ENCODE measurements around the gene PKP2.

GRCh38 chr12:32777159-32777558 lies 119.4 kb downstream of the PKP2 start:
- TF ChIP-seq CTCF (IDR thresholded peaks at IDR 0.05): no peak
- no peak for TF ChIP-seq POLR2A (IDR thresholded peaks at IDR 0.05)
